Middle frontal gyrus (tissue), 1 donor: ENCODE measurements around the gene MAD2L1.

ENCODE experiments used
- DNase-seq: peaks from one replicate; pipeline ENCODE4 v3.0.0-alpha.2; 2015; ENCODE audit warnings: low spot score; ENCODE audit errors: extremely low spot score

The MAD2L1 gene

DNA sequence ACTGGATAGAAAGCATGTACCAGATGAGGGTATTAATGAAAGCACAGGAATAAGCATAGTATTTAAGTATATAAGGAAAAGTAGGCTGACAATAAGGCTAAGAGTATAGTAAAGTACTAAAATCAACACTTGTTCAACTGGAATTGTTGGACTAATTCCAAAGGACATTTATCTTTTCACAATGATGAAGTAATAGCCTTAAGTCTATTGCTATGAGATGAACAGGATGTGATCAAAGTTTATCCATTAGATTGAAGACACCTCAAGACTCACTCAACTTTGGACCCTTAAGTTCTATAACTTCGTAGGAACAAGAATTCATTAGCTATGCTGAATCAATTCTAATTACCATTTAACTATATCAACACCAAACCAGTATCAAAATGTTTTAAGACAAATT, 7.6 kb downstream of the MAD2L1 start:
- DNase-seq: no peak

DNA sequence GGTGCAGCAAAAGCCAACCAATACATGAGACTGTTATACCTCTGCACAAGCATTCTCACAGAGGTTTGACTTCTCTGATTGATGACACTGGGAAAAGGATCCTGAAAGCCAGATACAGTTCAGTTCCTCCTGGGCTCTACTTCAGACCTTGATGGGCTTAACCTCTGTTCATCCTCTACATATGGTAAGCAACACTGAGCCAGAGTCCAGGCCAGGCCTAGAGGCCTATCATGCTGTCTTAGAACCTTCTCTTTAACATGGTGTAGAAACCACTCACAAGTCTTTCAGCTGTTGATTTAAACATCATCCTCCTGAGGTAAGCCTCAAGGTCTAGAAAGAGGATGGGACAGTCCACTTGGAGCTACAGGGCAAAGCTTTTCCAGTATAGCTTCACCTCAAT, 9.2 kb downstream of the MAD2L1 start:
- DNase-seq: no peak

DNA sequence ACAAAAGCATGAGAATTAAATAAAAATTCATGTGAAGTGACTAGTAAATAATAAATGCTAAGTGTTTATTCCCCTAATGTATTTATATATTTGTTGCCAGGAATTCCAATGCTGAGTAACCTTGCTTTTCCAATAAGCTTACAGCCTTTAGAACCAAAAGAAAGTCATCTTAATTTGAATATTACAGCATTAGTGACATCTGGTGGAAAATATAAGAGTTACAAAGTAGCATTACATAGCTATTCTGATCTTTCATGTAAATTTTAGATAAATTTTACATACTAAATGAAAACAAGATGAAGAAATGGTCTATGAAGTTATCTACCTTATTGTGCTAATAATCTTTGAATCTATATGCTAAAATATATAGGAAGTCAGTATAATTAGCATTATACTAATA, 10.4 kb downstream of the MAD2L1 start:
- DNase-seq: no peak

DNA sequence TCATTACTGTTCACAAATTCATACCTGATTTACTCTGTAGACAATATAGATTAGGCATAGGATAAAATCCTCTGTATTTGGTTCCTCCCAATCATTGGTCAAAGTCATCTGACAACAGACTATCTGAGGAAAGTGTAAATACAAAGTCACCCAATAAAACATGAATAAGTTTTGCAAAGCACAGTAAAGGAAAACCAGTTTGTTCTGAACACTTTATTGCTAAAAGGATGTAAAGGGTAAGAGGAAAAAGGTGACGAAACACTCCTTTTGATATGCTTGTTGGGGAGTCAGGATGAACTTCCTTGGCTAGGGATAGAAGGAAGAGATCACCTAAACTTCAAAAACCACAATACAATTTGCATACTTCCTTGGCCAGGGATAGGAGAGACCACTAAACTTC, 10.9 kb downstream of the MAD2L1 start:
- no peak for DNase-seq

DNA sequence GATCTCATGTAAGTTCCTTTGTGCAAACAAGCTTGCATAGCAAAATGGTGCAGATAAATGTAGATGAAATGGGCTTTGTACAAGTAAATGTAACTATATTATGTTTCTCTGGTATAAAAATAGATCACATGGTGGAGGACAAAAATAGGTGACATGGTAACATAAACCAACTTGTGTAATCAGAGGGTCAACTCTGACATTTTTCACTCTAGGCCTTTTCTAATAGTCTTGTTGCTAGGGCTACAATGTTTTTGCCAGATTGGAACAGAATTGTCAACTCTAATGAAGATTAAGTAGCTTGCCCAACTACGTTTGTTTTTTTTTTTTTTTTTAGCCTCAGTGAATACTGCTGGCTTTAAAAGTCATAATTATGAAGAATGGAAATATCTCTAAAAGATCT, 11.5 kb downstream of the MAD2L1 start:
- no peak for DNase-seq

DNA sequence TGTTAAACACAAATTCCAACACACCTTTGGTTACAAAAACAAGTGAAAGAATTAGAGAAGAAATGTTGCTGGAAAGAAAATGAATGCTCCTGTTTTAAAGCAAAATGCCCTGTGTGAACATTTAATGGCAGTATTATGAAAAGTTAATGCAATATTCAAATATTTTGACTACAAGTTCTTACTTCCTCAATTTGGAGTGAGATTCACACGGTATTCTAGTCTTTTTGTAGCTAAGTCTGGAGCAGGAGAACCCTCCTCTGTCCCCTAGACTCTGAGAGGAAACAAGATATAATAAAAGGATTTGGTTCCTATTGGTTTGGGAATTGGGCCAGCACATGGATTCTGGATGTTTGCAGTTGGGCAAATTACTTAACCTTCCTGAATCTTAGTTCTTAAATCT, 12.7 kb downstream of the MAD2L1 start:
- DNase-seq: no peak

DNA sequence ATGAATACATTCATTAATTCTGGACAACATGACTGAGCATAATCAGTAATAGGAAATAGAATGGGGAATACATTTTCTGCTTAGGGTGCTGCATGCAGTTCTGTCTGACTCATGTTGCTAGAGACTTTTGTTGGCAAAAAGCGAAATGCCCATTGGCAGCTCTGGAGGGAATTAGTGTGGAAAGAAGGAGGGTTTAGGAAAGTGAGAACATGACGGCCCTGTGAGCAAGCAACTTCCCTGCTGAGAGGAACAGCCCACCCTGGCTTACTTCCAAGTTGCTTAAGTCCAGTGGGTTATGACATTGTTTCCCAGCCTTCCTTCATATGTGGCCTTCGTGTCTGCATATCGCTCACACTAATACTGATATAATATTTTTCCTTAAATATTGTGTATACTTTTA, 13.8 kb downstream of the MAD2L1 start:
- no peak for DNase-seq

DNA sequence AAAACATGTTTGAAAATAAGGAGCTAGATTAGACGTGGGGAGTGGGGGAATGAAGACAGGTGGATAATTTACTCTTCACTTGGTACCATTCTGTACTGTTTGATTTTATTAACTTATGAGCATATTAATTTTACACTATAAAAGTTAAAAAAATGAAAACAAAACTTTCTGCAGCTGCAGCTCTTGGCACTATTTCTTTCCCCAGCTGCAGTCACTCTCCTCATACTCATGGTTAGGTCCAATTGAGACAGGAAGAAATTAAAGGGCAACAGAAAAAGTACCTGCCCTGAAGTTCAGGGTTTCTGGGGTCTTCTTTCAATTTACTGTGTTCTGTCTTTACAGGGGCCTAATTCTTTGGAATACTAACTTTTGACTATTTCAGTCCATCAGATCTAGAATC, 15.4 kb downstream of the MAD2L1 start:
- DNase-seq: no peak

DNA sequence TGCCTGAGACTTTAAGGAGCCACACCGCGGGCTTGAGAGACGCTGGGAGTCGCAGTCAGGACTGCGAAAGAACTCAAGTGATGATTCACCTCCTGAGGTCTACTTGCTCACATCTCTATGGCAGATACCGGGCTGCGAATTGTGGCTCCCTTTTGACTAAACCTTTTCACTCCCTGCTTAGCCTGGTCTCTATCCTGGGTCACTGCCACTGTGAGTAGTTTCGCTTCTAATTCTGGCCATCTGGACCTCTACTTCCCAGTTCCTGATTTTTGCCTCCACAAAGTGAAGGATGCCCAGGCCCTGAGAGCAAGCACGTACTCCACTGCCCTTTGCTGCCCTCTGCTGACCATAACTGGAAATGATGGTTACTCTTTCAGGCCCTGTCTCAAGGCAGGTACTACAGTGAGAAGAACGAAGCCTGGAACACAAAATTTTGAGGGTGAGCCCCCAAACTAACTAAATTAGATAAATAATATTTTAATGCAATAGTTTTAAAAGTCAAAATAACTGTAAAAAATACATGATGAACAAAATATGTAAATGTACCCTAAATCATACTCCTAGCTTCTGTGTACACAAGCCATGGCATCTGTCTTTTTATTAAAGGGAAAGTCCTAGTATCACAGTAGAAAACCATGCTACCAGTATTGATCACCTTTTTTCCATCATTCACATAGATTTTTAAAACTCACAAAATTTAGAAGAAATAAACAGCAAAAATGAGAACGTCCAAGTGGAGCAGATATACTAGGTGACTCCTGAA, 16.7 kb downstream of the MAD2L1 start:
- peak; percentile 77 for DNase-seq

DNA sequence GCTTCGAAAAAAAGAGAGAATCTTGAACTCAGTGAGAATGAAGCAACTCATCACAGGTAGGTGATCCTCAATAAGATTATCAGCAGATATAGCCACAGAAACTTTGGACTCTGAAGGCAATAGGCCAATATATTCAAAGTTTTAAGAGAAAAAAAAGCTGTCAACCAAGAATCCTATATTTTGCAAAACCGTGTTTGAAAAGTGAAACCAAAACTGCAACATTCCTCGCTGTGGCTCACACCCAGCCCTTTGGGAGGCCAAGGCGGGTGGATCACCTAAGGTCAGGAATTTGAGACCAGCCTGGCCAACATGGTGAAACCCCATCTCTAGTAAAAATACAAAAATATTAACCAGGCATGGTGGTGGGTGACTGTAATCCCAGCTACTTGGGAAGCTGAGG, 22.8 kb downstream of the MAD2L1 start:
- DNase-seq: no peak

DNA sequence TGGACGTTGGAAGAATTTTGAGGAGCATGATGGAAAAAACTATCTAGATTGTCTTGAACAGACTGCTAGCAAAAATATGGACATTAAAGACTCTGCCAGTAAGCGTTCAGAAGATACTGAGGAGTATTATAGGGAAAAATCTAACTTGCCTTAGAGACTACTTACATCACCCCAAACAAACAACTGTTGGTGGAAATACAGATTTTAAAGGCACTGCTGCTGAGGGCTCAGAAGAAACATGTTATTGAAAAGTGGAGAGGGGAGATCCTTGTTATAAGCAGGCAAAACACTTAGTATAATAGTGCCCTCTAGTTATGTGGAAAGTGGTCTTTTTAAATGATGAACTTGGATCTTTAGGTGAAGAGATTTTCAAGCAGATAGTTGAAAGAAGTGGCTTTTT, 29.2 kb downstream of the MAD2L1 start:
- DNase-seq: no peak

DNA sequence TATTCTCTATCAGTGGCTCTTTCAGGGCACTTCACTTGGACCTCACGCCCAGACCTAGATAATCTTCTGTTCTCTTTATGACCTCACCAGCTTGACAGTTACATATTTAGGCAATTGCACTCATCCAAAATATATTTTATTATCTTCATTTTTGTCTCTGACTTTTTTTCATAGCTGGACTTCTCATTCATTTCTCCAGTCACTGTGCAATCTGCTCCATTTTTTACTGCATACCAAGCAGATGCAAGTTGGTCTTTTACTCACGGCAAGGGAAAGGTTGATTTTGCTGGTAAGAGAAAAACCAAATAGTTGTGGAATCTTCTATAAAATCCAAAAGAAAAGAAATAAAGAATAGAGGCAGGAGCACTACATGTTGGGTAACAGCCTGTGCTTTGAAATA, 31.7 kb downstream of the MAD2L1 start:
- no peak for DNase-seq

DNA sequence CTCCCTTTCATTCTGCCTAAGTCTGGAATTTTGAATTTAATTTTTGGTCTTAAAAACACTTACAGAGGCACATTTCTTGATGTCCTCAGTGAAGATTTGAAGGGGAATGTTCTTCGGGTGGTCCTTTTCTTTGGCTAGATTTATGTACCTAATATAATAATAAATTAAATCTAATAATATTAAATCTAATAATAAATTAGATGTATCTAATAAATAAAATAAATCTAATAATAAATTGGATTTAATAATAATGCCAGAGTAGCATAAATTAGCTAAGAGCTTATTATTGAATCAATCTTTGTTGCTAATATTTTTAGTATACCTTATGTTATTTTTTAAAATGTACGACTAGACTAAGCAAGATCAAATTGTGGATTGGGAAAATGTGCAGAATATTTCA, 39.8 kb downstream of the MAD2L1 start:
- DNase-seq: no peak

DNA sequence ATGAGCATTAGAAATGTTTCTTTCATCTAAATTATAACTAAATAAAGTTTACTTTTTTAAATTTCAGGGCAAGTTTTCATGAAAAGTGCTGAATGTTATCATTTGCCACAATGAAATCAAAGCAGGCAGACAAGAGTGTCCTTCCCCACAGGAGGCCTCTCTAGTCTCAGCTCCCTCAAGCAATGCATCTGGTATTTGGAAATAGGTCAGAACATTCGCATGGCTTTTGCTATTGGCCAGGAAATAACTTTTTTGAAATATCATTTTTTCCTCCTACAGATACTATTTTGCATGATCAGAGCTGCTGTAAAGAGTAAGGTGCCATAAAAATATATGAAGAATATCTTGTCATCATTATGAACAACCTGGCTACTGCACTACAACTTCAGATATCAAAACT, 41.1 kb downstream of the MAD2L1 start:
- DNase-seq: no peak

DNA sequence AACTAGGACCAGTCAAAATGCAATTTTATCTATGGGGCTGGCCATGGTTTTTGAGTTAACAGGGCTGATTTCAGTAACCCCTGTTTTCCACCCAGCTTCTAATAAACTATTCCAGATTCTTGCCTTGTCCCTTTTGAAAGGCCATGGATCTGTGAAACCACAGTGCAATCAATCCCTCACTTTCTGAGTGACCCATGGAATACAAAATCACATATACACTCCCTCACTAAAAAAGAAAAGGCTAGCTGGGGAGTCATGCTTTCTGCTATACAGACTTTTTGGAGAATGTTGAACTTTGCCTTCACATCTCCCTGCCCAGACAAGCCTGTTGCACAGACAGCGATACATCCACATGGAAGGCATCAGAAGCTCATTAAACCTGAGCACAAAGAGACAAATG, 47.9 kb downstream of the MAD2L1 start:
- DNase-seq: no peak

DNA sequence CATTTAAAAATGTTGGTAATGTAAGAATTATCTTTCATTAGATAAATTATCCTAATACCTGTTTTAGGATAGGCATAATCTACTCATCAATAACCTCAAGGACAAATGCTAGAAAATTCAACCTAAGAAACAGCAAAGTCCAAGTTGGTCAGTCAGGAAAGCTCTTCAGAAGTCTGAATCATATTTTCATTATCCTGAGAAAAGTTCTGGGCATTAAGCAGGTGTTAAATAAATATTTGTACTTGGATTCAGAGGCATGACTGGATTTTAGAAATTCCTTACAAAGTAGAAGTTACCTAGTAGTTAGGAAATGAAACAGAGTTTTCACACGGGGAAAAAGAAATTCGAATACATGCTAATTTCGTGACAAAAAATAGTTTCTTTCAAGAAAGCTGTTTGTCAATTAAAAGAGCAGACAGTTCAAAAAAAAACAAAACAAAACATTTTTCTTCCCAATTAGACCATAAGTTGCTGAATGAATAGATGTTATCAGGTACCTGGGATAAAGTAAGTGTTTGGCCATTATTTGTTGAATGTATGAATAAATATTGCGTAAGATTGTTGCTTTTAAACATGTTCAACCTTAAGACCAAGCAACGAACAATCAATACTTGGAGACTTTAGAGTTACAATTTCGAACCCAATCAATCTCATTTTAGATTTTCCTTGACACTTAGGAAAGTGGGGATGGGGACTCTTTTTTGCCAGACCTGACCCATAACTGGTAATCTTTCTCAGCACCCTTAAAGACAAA, 48.5 kb downstream of the MAD2L1 start:
- DNase-seq: no peak

DNA sequence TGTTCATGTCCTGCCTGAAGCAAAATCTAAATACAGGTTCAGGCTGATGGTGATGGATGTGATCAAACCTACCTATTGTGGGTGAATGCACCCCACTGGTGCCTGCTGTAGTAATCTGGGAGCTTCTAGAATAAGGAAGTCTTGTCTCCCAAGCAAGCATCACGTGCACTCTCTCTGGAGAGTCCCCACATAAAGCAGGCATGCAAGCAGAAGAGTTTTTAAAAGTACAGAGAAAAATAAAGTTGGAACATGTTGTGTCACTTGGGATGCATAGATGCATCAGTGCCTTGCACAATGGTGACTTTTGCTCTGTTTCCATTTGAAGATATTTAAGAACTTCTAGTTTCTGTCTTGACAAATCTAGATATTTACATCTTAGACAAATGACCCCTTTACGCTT, 54.9 kb downstream of the MAD2L1 start:
- no peak for DNase-seq

DNA sequence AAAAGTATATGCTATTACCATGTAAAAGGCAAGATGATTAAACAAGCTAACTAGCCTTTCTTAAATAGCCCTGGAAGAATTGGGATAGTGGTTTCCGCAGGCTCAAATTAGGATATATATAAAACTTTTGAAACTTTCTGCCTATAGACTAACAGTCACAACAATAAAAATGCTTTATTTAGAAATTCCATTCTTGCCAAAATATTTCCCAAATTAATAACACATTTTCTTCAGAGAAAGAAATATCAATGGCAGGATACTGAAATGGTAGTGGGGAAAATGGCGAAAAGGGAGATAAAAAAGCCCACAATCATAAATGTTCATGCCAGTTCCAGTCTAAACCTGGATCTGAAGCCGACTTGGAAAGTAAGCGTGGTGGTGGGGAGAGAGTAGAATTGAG, 56.0 kb downstream of the MAD2L1 start:
- no peak for DNase-seq

DNA sequence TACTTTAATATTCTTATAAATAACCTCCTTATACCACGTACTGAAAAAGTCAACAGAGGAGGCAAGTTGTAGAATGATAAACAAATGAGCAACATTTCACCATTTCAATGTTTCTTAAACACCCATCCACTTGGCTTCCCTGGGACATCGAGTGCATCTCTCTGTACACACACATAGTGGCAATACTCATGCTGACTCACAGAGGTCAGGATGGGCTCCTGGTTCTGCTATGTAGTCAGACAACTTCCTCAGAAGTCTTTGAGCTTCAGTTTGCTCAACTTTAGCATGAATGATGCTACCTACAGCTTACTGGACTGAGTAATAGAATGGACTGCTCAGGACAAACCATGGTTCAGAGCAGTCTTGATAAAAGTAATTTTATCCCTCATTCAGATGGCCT, 56.9 kb downstream of the MAD2L1 start:
- no peak for DNase-seq

DNA sequence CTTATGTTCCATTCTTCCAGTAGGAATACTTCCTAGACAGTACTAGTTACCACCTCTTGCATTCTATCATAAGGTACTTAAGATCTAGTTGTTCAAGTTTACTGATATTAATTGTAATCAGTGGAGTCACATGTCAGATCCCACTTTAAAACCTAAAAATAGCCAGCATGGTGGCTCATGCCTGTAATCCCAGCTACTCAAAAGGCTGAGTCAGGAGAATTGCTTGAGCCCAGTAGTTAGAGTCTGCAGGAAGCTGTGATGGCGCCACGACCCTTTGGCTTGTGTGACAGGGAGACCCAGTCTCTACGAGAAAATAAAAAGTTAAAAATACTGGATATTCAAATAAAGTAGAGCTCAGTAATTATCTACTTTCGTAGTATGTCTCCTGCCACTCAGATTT, 57.7 kb downstream of the MAD2L1 start:
- DNase-seq: no peak

DNA sequence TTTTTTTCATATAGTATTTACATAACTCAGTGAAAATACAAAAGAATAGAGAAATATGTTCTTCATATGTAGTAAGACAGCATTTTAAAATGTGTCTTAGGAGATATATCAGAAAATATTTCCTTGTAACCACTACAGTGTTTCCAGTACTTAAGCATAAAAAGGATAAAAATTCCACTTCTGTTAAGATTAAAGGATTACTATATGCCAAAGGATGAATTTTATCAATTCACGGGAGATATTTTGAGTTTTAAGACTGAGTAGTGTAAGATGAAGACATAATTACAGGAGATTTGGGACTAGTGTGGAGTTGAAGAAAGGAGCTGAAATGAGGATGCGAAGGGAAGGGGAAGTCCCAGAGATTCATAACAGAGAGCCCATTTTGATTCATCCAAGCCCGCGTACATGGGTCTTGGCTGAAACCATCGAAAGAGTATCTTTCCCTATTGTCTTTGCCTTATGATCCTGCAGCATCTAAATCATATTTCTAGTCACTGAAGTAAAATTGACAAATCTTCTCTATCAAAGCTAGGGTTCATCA, 58.7 kb downstream of the MAD2L1 start:
- no peak for DNase-seq

DNA sequence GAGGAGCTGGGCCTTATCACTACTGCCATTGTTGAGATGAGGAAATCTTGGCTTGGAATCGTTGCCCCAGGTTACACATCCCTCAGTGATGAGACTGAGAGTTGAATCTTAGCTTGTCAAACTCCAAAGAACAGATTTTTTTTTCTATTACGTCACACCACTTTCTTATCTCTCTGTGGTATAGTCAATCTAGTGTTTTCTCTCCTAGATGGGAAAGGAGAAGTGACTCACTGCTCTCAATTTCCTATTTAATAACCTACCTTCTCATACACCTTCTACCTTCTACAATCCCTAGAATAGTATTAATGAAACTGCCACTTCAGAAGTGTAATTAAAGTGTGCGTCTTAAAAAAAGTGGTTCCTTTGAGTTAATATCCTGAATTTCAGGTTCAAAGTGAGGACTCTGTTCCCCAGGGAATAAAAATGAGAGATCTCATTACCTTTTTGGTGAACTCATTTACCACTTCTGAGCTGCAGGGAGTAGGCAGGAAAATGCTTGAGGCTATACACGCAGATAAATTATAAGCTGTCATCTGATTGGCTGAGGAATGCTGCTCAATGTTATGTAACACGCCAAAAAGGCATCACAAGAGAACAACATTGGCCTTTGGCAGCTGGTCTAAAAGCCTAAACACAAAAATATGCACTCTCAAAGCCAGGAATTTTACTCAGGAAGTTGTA, 59.3 kb downstream of the MAD2L1 start:
- DNase-seq: no peak
